BE2C (cell line): ENCODE measurements around the gene ZNF283.

ENCODE experiments used
- DNase-seq: peaks from one replicate; pipeline ENCODE4 v3.0.0-alpha.2; 2020
- H3K27me3 ChIP-seq: fragments of 250-450 bp; sonication (Bioruptor Pico); 2 replicates; pipeline ENCODE4 v1.5.1; 2020; ENCODE audit warnings: mild to moderate bottlenecking
- H3K36me3 ChIP-seq: fragments of 250-450 bp; sonication (Bioruptor Pico); 2 replicates; pipeline ENCODE4 v1.5.1; 2020; ENCODE audit warnings: mild to moderate bottlenecking
- H3K4me1 ChIP-seq: fragments of 250-450 bp; sonication (Bioruptor Pico); 2 replicates; pipeline ENCODE4 v1.5.1; 2020
- H3K4me3 ChIP-seq: 2 replicates; pipeline ENCODE4 v1.5.1; 2011; ENCODE audit warnings: low read depth, low read length
- H3K9me3 ChIP-seq: fragments of 250-450 bp; sonication (Bioruptor Pico); 2 replicates; pipeline ENCODE4 v1.5.1; 2020
- TF ChIP-seq, protein P1 (sequence below): IDR thresholded peaks from 2 replicates; pipeline ENCODE4 v1.5.1; 2012; ENCODE audit warnings: mild to moderate bottlenecking, low read depth, low read length

The ZNF283 gene

DNA sequence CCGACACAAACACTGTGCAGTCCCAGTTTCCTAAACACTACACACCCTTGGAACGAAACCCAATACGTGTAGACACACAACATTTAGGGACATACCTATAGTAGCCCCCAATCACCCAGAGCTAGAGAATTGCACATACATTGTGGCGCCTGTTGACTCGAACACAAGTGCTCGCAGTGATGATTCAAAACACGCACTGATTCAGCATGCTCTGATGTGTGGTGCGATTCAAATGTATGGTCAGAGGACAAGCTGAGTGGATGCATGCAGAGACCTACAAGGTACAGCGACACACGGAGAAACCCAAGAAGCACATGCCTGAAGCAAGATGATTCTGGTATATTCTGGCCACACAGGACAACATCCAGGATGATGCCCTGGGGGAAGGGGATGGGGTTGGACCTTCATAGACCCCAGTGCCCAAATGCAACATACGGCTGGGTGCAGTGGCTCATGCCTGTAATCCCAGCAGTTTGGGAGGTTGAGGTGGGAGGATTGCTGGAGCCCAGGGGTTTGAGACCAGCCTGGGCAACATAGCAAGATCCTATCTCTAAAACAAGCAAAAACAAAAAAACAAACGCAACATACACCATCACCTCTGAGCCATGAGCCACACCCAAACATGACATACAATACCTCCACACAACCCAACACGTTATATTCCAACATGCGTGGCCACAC, 45.4 kb upstream of the ZNF283 start:
- Histone ChIP-seq H3K4me1 (no peaks in the 10 kb centered on the region), H3K9me3 (no peaks in the 10 kb centered on the region), H3K4me3 (no peak overlapping the region), H3K27me3 (no peaks in the 10 kb centered on the region), H3K36me3 (no peaks in the 10 kb centered on the region)
- no peak for DNase-seq
- TF ChIP-seq, protein P1, sequence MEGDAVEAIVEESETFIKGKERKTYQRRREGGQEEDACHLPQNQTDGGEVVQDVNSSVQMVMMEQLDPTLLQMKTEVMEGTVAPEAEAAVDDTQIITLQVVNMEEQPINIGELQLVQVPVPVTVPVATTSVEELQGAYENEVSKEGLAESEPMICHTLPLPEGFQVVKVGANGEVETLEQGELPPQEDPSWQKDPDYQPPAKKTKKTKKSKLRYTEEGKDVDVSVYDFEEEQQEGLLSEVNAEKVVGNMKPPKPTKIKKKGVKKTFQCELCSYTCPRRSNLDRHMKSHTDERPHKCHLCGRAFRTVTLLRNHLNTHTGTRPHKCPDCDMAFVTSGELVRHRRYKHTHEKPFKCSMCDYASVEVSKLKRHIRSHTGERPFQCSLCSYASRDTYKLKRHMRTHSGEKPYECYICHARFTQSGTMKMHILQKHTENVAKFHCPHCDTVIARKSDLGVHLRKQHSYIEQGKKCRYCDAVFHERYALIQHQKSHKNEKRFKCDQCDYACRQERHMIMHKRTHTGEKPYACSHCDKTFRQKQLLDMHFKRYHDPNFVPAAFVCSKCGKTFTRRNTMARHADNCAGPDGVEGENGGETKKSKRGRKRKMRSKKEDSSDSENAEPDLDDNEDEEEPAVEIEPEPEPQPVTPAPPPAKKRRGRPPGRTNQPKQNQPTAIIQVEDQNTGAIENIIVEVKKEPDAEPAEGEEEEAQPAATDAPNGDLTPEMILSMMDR, result no peak

DNA sequence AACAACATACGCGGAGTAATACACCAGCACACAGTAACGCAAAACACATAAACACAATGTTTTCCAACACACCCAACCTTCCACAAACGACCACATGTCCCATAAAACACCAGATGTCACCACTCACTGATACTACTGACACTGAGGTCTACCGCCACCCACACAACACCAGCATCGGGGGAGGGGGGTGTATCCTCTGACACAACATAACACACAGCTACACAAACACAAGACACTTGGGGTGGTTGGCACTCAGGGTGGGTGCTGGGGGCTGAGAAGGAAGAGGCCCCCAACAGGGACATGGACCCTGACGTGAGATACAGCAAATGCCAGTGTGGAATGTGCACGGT, 44.8 kb upstream of the ZNF283 start:
- TF ChIP-seq, protein P1, result no peak
- Histone ChIP-seq H3K9me3 (no peaks in the 10 kb centered on the region), H3K4me1 (no peaks in the 10 kb centered on the region), H3K36me3 (no peaks in the 10 kb centered on the region), H3K27me3 (no peaks in the 10 kb centered on the region), H3K4me3 (no peak overlapping the region)
- DNase-seq, result no peak

DNA sequence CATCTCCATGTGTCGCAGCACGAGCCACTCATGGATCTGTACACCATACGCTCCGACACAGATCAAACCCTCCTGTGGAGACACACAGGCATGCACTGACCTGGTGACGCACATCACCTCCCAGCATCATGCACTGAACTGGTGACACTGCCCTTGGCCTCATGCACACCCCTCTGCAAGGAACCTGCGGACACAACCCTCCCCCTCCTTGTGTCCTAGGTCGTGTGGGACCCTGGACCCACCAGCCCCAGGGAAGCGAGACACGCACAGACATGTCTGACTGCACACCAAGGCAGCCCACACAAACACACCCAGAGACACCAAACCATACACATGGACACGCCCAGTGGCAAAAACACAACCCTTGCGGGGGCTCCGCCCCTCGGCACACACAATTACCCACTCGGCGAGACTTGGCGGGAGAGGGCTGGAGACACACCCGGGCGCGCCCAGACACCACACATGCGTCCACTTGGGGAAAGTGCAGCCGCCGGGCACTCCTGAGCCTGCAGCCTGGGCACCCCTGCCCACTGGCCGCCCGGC, 44.4 kb upstream of the ZNF283 start:
- H3K4me1 ChIP-seq, result no peaks in the 10 kb centered on the region
- H3K9me3 ChIP-seq, result no peaks in the 10 kb centered on the region
- no peak for DNase-seq
- H3K4me3 ChIP-seq, result no peak overlapping the region
- no peaks in the 10 kb centered on the region for H3K36me3 ChIP-seq
- no peaks in the 10 kb centered on the region for H3K27me3 ChIP-seq
- TF ChIP-seq, protein P1, result no peak

DNA sequence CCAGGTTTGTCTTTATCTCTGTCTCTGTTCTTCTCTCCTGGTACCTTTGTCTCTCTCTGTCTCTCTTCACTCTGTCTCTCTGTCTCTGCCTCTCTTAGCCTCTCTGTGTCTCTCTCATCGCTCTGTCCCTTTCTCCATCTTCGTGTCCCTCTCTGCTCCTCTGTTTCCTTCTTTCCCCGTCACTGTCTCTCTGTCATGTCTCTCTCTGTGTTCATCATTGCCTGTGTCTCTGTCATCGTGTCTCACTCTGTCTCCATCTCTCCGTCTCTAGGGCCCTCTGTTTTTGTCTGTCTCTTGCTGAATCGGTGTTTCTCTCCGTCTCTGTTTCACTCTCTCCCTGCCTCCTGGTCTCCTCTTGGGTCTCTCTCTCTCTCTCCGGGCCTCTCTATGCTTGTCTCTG, 43.5 kb upstream of the ZNF283 start:
- H3K4me1 ChIP-seq, result no peaks in the 10 kb centered on the region
- H3K9me3 ChIP-seq, result no peaks in the 10 kb centered on the region
- DNase-seq, result no peak
- TF ChIP-seq, protein P1, result no peak
- no peaks in the 10 kb centered on the region for H3K36me3 ChIP-seq
- H3K4me3 ChIP-seq, result no peak overlapping the region
- H3K27me3 ChIP-seq, result no peaks in the 10 kb centered on the region

GRCh38 chr19:43784241-43784980, 42.7 kb upstream of the ZNF283 start:
- no peak overlapping the region for H3K4me3 ChIP-seq
- TF ChIP-seq, protein P1, result no peak
- H3K27me3 ChIP-seq, result no peaks in the 10 kb centered on the region
- DNase-seq, result no peak
- H3K4me1 ChIP-seq, result no peaks in the 10 kb centered on the region
- no peaks in the 10 kb centered on the region for H3K9me3 ChIP-seq
- no peaks in the 10 kb centered on the region for H3K36me3 ChIP-seq
